GM18499 (cell line): ENCODE data around the gene CELSR1.

Source experiments
- ATAC-seq: cut with Tn5 transposase; IDR thresholded peaks from one replicate; pipeline ENCODE4 v1.9.1; 2021; ENCODE audit warnings: moderate number of reproducible peaks; ENCODE audit not compliant: insufficient read depth, unreplicated experiment

Gene CELSR1

DNA sequence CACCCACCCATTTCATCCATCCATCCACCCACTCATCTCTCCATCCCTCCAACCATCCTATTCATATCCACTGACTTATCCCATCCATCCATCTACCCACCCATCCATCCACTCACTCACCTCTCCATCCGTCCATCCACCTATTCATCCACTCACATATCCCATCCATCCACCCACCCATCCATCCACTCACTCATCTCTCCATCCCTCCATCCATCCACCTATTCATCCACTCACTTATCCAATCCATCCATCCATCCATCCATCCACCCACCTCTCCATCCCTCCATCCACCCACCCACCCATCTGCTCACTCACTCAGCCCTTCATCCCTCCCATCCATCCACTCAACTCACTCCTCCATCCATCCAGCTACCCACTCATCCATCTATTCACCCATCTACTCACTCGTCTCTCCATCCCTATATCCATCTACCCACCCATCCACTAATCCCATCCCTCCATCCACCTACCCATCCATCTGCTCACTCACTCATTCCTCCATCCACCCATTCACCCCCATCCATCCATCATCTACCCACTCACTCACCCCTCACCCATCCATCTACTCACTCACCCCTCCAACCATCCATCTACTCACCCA, 165.7 kb downstream of the CELSR1 start:
- ATAC-seq: no peak

DNA sequence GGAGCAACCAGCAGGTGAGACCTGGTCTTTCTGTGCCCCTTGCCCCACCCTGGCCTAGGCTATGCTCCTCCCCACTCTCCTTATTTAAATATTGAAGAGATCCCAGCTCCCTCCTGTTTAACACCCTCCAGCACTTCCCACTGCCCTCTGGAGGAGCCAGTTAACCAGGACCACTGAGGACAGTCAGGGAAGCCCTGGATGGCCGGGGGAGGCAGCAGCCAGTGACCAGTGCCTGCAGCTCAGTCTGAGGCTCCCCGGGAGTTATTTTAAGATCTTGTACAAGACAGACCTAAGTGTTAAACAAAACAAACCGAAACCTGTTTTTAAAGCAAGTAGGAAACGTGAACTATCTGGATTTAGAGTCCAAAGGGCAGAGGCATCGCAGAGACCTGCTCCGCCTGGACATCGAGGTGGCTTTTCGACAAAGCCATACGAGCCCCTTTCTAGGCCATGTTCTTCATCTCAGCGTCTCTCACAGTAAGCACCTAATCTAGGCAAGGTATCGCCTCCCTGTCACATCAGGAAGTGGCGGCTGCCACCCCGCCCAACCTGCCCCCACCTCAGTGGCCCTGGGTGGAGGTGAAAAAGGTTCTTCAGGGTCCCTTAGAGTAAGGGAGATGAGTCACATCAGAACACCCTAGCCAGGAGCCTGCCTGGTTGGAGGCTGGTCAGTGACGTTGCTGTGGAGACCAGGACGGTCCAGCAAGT, 166.7 kb downstream of the CELSR1 start:
- no peak for ATAC-seq

DNA sequence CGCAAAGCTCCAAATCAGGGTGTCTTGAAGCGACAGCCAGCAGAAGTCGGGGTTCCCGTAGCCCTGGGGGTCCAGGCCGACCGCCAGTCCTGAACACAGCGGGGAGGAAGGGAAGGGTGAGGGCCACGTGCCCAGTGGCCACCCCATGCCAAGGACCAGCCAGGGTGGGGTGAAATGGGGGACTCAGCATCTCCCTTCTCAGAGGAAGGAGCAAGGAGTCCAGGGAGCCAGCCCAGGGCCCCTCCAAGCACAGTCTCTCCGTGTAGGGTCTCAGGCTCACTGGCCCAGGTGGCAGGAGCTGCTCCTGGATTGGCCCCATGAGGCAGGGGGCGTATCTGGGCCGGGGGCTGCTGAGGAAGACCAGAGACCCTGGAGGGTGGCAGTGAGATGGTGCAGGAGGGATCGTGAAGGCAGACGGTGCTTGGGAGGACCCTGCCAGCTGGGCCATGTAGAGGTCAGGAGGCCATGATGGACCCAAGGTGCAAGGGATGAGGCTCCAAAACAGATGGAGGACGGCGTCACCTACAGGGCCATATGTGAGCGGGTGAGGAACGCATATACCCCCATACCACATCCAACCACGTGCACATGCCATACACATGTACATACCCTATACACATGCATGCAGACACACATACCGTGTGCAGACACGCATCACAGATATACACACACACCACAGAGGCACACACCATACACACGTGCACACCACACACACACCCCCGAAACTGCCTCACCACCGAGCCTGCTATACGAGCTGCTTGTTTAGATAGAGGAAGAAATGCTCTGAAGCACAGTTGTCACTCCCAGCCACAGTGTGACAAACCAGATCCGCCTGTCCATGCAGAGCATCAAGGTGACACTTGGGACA, 167.5 kb downstream of the CELSR1 start:
- no peak for ATAC-seq

DNA sequence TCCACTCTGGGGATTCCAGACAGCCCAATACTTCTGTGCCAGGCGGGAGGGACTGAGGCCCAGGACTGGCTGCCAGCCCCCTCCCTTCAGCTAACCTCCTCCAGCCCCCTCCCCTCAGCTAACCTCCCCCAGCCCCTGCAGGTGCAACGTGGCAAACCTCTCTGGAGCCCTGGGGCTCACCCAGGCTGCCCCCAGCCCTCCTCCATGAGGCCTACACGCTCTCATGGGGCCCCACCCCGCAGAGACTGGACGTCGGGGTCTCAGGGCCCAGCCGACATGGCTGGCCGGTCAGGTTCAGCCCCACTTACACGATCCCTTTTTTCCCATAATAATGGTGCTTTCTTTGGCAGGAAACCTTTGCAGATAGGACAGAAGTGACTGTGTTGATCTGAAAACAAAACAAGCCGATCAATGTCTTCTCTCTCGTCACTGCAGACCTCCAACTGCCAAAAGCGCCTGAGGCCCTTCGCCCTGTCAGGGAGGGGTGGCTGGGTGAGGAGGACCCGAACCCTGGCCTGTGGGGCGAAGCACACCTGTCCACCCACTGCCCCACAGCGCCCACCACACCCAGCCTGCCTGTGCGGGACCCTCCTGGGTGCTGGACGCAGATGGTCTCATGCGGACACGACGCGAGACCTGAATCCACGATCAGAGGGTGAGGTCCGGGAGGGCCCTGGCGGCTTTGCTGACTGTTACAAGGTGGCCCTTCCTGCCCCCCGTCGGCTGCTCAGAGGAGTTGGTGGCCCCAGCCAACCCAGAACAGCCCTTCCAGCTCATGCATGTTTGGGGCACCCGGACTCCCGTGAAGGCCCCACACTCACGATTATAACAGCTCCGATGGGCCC, 168.3 kb downstream of the CELSR1 start:
- no peak for ATAC-seq

DNA sequence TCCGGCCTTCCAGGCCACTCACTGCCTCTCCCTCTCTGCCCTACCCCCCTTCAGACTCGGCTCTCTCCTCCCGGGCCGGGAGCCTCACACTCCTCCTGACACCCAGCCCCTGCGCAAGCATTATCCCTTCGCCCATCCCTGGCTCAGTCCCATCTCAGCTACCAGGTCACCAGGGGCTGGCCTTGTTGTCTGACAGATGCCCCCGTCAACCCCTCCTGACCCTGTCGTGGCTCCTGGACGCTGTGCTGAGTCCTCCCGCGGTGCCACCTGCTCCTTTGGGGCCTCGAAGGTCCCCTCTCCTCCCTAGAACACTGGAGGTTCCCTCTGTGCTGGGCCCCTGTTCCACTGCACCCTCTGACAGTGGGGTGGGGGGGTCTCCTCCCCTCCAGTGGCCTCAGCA, 169.0 kb downstream of the CELSR1 start:
- no peak for ATAC-seq

DNA sequence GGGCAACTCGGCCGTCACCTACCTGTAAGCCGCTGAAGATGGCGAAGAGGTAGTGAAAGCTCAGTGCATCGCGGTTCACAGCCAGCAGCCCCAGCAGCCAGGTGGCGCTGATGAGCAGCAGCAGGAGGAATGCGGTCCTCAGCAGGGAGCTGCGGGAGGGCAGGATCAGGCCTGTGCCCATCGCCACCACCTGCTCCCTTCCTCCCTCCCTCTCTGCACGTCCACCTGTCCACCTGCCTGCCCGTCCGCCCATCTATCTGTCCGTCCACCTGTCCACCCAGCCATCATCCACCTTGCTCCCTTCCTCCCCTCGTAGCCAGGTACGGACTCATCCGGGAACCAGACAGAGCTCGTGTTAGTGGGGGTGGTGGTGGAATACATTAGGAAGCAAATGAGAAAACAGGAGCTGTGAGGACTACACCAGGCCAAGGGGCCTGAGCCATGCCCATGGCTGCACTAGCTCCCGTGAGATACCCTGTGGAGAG, 169.7 kb downstream of the CELSR1 start:
- no peak for ATAC-seq

DNA sequence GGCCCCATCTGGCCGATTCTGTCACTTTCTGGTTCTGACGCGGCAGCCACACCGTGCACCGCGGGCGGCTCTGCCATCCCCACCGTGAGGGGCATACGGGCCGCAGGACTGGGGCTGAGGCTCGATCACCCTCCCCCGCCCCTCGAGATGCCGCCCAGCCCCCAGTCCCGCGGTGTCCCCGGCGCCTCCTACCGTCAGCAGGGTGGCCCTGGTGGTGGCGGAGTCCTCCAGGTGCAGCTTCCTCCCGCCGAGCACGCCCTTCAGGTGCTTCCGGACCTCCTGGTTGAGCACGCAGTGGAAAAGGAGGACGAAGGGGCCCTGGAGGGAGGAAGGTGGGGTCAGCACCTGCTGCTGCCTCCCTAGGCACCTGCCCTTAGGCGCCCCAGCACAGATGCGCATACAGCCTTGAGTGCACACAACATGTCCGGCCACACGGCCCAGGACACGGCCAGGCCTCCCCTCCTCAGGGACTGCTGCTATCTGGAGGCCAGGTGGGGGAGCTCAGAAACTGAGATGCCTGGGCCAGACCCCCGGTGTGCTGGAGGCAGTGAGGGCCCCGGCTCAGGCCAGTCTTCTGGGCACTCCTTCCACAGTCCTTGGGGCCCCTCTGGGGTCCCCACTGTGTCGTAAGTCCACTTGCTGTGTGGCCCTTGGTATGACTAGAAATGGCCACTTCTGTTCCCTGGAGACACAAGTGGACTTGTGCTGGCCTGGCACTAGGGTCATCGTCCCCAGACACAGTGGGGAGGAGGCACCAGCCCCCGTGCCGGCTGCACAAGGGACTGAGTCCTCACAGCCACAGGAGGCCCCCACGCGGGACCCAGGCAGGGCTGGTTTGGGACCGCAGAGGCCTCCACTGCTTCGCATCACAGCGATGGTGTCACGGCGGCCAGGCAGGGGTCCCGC, 170.4 kb downstream of the CELSR1 start:
- ATAC-seq: no peak

DNA sequence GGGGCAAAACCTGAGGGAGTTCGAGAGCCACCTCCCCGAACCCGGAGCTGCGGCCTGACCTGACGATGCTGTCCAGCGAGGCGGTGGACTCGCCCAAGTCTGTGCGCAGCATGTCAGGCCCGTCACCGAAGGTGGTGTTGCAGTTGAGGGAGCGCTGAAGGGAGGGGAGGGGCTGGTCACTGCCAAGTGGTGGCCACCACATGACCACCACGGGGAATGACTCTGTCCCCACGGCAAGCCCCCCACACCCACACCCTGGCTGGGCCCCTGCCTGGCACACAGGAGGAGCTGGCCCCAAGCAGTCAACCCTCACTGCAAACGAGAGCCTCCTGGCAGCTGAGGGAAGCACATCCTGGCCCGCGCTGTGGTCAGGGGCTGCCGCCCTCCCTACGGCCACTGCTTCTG, 171.1 kb downstream of the CELSR1 start:
- ATAC-seq: no peak

DNA sequence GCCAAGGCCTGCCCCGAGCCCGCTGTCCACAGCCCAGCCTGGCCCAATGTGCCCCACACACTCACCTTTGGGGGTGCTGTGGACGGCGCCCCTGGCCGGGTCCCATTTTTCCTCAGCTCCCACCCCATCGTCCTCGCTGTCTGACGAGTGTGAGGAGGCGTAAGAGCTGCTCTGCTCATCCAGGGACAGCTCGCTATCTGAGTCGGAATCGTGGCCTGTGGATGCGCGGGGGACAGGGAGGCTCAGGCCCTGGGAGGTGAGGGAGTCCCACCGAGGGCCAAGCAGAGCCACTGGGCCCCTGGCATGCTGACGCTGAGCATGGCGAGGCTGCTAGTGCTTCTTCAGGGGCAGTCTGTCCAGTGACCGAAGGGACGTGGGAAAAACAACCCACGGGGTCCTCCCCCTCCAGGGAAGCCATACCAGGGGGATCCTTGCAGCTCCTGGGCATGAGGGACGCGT, 172.2 kb downstream of the CELSR1 start:
- no peak for ATAC-seq

DNA sequence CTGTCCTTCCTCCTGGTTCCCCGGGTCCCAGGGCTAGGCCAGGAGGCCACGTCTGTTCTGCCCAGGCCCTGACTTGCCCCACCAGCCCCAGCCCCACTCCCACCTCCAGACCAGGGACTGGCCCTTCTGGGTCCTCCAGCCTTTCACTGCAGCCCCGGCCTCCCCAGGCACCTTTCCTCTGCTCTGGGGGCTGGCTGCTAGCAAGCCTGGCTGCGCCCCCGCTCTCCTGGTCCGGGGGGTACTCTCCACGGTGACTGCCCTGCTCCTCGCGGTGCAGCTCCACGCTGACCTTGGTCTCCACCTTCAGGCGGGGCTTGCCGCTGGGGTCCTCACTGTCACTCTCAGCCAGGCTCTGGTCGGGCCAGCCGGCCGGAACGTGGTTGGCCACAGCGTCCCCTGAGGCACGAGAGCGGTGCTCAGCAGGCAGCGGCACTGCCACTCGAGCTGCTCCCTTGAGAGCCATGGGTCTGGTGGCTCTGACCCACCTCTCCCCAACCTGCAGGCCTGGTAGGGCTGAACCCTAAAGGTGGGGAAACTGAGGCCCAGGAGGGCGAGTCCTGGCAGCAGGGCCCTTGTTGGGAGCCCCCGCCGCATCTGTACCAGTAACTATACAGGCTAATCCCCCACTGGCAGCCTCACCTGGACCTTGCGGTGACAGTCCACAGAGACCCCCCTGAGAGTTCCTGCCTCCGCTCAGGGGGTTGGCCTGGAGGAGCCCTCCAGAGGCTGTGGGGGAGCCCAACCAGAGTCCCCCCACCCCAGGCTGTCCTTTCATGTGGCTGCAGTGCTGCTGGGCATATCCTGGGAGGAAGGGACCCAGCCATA, 172.9 kb downstream of the CELSR1 start:
- ATAC-seq: no peak

DNA sequence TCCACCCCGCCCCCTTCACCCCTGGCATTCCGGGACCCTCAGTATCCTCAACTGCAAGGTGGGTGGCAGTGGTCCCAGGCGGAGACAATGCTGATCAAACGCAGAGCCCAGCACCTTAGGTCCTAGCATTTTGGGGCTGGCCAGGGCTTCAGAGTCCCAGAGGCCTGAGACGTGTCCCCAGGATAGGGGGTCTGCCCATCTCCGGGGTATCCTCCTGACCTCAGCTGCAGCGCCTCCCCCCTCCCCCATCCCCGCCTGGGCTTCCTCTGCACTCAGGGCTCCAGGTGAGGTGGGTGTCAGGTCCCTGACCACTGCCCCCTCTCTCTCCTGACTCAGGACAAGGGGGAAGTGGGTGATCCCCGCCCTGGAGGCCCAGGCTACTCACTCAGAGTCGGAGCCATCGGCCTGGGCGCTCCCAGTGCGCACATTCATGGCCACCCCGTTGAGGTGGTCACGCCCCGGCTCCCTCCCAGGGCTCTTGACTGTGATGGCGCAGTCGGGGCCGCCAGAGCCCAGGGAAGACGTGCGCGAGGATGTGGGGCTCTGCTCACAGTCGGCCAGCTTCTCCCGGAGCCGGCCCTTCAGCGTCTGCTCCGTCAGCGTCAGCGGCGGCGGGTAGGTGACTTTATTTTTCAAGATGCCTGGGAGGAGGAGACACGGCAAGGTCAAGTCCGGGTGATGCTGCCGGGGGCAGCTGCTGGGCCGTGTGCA, 173.7 kb downstream of the CELSR1 start:
- ATAC-seq: no peak

DNA sequence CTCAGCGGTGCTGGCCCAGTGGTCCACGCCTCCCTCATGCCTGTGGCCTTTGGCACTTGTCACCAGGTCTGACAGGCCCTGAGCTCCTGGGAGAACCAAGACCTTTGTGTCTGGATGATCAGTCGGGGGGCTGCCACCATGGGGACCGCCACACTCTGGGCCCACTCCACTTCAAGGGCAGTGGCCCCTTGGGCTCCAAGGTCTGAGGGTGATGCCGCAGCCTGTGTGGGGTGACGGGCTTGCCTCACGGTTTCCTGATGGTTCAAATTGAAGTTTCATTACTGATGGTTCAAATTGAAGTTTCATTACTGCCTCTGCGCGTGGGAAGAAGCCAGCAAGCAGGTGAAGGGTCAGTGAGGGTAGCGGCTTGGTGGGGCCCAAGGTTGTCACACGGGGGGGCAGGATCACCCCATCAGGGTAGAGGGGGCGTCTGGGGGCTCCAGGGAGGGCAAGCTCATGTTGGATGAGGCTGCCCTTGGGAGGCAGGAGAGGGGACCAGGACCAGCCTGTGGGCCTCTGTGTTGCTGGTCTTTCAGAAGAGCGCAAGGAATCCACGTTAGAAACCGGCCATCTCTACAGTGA, 174.4 kb downstream of the CELSR1 start:
- ATAC-seq: no peak

DNA sequence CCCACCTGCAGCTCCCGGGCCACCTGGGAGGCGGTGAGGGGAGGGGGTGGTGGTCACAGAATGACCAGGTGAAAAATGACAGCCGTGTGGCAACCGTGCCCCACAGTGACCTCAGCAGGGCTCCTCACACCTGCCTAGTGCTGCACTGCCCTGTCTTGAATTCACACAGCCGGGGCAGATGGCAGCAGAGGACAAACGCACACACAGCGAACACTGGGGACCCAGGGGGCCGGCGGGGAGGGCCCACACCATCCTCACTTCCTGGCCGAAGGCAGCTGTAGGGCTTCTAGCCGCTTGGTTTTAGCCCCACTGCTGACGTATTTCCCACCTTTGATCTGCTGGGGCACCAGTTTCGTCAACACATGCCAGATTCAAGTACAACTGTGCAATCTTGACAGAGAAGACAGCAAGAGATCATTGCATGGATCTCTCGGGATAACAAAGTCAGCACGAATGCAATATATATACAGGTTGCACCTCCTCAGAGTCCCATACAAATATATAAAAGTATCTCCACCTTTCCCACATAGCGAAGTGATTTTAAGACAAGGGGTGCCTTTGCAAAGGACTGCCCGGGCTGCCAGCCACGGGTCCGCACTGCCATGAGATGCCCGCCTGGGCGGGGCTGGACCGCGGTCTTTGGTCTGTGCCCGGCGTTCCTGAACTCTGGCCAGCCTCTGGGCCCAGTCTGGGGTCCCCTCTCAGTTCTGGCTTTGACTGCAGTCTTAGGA, 175.1 kb downstream of the CELSR1 start:
- no peak for ATAC-seq

DNA sequence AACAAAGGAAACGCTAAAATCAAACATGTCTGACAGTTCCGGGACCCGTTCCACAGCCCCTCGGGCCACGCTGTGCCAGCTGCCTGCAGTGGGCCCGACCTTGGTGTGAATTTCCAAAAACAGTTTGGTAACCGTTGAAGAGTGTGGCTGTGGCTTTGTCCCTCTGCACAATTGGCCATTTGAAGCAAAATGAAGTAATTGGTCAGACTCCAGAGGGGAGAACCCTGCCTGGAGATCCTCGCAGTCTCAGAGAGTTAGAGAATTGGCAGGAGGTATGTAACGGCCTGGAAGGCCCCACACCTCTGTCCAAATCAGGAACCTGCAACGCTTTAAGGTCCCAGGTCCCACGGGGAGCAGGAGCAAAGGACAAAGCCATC, 175.6 kb downstream of the CELSR1 start:
- no peak for ATAC-seq

DNA sequence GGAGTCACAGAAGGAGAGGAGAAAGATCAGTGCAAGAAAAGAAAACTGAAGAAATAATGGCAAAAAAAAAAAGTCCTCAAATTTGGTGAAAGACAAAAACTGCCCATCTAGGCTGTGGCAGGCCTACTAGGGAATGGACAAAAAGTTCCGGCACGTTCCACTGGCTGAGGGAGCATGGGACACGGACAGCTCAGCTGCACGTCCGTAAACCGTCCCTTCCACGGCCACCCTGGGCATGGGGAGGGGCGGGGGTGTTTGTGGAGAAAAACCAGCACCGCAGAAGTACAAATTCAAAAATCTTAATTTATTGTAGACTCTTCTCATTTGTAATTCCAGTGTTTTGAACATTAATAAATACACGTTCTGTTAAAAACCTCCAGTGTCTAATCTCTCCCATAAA, 176.5 kb downstream of the CELSR1 start:
- no peak for ATAC-seq

DNA sequence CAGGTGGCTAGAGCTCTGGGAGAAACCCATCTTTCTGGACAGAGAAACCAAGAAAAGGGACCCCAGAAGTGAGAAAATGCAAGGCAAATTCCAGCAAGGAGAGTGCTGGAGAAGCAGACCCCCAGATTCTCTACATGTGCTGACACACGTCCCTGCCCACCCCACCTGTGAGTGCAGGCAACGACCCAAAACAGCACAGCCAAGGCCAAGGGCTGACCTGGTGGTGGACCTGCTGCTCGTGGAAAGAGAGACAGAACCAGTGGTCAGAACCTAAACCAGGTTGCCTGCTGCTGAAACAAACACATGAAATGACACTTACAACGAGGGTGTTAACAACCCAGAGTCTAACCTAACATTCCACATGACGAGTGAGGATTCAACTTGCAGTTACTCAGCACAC, 177.3 kb downstream of the CELSR1 start:
- ATAC-seq: no peak

DNA sequence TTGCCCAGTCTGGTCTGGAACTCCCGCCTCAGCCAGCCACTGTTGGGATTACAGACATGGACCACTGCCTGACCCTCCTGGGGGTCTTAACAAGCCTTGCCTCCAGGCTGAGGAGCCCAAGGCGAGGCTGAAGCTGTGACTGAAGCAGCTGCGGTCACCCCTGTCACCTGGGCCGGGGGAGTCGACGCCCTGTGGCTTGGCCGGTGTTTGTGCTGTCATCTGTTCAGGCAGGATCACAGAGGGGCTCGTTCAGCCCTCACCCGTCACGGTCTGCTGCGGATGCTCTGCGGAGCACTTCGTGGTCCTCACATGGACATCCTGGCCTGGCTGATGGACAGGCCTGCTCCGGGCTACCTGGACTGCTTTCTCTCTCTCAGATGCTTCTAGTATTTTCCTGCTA, 178.1 kb downstream of the CELSR1 start:
- ATAC-seq: no peak
